ENCODE measurements around the gene GDAP1L1.

- no peak for TF ChIP-seq CTCF (conservative IDR thresholded peaks at IDR 0.05; ENCODE audit: low read length)
- TF ChIP-seq EZH2phosphoT487 (IDR thresholded peaks at IDR 0.05; ENCODE audit: borderline replicate concordance, low read depth, low read length), result no peak
Measured at GRCh38 chr20:44211177-44212039, 35.7 kb upstream of the GDAP1L1 start.
